Gastrocnemius medialis (tissue), 4 donors: Measurements from ENCODE around the gene SMG6.

Source experiments
- CTCF ChIP-seq, 5 experiments: fragments of 450-650 bp in 3 of 5; fragments of 200-600 bp in 2 of 5; sonication (generic) in 2 of 5; IDR thresholded peaks in 4 of 5; conservative IDR thresholded peaks in 1 of 5; 1 replicate in 4 of 5; 2 replicates in 1 of 5; pipeline ENCODE4 v1.5.1; 2016 to 2019; ENCODE audit warnings: antibody characterized with exemption in 5 of 5, mild to moderate bottlenecking in 3 of 5, moderate library complexity in 3 of 5
- POLR2A ChIP-seq, 2 donors: fragments of 450-650 bp; IDR thresholded peaks; one replicate each; pipeline ENCODE4 v1.6.1; 2017; ENCODE audit warnings: antibody characterized with exemption in 2 of 2, mild to moderate bottlenecking in 2 of 2, moderate library complexity in 2 of 2

- TF ChIP-seq CTCF (IDR thresholded peaks at IDR 0.05 in 4 of 5, conservative IDR thresholded peaks at IDR 0.05 in 1 of 5) (no peak), POLR2A (IDR thresholded peaks at IDR 0.05) (no peak)
Observed at GRCh38 chr17:2024572-2025219, 278.9 kb downstream of the SMG6 start.
